Mammary epithelial cell (primary cell): ENCODE data around the gene KCNN3.

Experiments used
- EZH2 ChIP-seq: IDR thresholded peaks from 2 replicates; pipeline ENCODE4 v1.6.1; 2012; ENCODE audit warnings: low read length, inconsistent platforms, borderline replicate concordance
- TF ChIP-seq, protein P1 (sequence below), 2 donors: IDR thresholded peaks in 1 of 2; conservative IDR thresholded peaks in 1 of 2; 2 replicates each; pipeline ENCODE4 v1.5.1; 2011 to 2012; ENCODE audit warnings: inconsistent platforms in 2 of 2, low read length in 2 of 2, mild to moderate bottlenecking in 2 of 2, control low read depth in 1 of 2, low read depth in 1 of 2; ENCODE audit not compliant: insufficient read depth in 1 of 2; ENCODE audit errors: extremely low read depth in 1 of 2

DNA sequence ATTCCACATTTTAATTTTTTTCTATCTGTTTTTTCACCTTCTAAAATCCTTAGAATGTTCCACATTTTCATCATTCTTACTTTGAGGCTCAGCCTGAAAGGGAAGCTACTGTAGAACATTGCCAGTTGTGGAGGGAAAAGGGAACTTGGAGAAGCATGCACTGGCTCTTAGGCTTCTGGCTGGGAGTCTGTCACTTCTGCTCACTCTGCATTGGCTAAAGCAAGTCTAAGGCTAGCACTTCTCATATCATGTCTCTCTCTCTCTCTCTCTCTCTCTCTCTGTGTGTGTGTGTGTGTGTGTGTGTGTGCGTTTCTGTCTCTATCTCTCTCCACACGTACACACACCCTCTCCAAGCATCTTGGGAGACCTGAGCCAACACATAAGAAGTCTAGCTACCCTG is 212.5 kb downstream of the KCNN3 start:
- TF ChIP-seq EZH2: no peak
- TF ChIP-seq, protein P1, sequence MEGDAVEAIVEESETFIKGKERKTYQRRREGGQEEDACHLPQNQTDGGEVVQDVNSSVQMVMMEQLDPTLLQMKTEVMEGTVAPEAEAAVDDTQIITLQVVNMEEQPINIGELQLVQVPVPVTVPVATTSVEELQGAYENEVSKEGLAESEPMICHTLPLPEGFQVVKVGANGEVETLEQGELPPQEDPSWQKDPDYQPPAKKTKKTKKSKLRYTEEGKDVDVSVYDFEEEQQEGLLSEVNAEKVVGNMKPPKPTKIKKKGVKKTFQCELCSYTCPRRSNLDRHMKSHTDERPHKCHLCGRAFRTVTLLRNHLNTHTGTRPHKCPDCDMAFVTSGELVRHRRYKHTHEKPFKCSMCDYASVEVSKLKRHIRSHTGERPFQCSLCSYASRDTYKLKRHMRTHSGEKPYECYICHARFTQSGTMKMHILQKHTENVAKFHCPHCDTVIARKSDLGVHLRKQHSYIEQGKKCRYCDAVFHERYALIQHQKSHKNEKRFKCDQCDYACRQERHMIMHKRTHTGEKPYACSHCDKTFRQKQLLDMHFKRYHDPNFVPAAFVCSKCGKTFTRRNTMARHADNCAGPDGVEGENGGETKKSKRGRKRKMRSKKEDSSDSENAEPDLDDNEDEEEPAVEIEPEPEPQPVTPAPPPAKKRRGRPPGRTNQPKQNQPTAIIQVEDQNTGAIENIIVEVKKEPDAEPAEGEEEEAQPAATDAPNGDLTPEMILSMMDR (conservative IDR thresholded peaks at IDR 0.05 in 1 of 2, IDR thresholded peaks at IDR 0.05 in 1 of 2; ENCODE audit: extremely low read depth in 1 of 2, insufficient read depth in 1 of 2, low read depth in 1 of 2, low read length in 2 of 2): no peak
